ENCODE data around the gene NEK10. TPM values are rescaled to one million over a fixed set of nuclear protein-coding genes. Genes with fewer than 3 reads are reported as not detected.

NEK10 gene
- total and polyA plus RNA-seq, 2 of the 13 experiments (the other 11 are each of a cell fraction or from before 2014, with no cell fraction given), result 2.8 to 14.2 TPM

- TF ChIP-seq AHDC1 (CRISPR knock-in tag; IDR thresholded peaks at IDR 0.05; ENCODE audit: borderline replicate concordance) (peak; percentile 76; the same call in 1 of the 2 replicates), NFIC (IDR thresholded peaks at IDR 0.05; ENCODE audit: low read length) (peak; percentile 93), USF2 (IDR thresholded peaks at IDR 0.05; ENCODE audit: low read depth, low read length) (no peak), USF2 (CRISPR knock-in tag; IDR thresholded peaks at IDR 0.05; ENCODE audit: borderline replicate concordance) (no peak), TFE3 (CRISPR knock-in tag; IDR thresholded peaks at IDR 0.05) (0 out of 2 replicates have a peak, but pooled peaks have one; percentile 31), NCOA2 (CRISPR knock-in tag; IDR thresholded peaks at IDR 0.05) (peak; percentile 88), PAXIP1 (CRISPR knock-in tag; conservative IDR thresholded peaks at IDR 0.05) (peak; percentile 85), EP300 (IDR thresholded peaks at IDR 0.05; ENCODE audit: low read depth in 2 of 2, low read length in 2 of 2) (peak; percentile 51 to 92; a peak in 3 of 4 replicates), EP300 (CRISPR knock-in tag; IDR thresholded peaks at IDR 0.05; ENCODE audit: borderline replicate concordance) (peak; percentile 24; the same call in 1 of the 2 replicates), KDM6A (CRISPR knock-in tag; IDR thresholded peaks at IDR 0.05; ENCODE audit: low read depth) (peak; percentile 60; the same call in 1 of the 2 replicates), ZNF878 (CRISPR knock-in tag; IDR thresholded peaks at IDR 0.05) (no peak), SOX5 (CRISPR knock-in tag; IDR thresholded peaks at IDR 0.05; ENCODE audit: borderline replicate concordance) (peak; percentile 69; the same call in 1 of the 2 replicates), MLX (CRISPR knock-in tag; IDR thresholded peaks at IDR 0.05) (peak; percentile 84), CREB1 (IDR thresholded peaks at IDR 0.05) (no peak), CREB1 (CRISPR knock-in tag; IDR thresholded peaks at IDR 0.05) (peak; percentile 62), SKI (IDR thresholded peaks at IDR 0.05; ENCODE audit: partially characterized antibody) (peak; percentile 87)
These were observed 7.1 kb upstream of the NEK10 start (continued) for GRCh38 chr3:27376109-27376772.

Data from HepG2 (cell line).